Neural crest cell (in vitro differentiated cells): ENCODE results near the gene SH3TC2. TPM values are rescaled to one million over a fixed set of nuclear protein-coding genes. Genes with fewer than 3 reads are reported as not detected.

ENCODE experiments used
- DNase-seq: peaks from one replicate; pipeline ENCODE4 v3.0.0; 2021; ENCODE audit warnings: low read depth, mixed read lengths, low spot score
- H3K27ac Mint-ChIP-seq: one replicate; pipeline ENCODE4 v1.8.0; 2021; ENCODE audit warnings: mild to moderate bottlenecking, mixed read lengths; ENCODE audit not compliant: unreplicated experiment
- H3K27me3 Mint-ChIP-seq: 2 replicates; pipeline ENCODE4 v1.8.0; 2021; ENCODE audit warnings: low read depth, mild to moderate bottlenecking, mixed read lengths
- H3K36me3 Mint-ChIP-seq: 2 replicates; pipeline ENCODE4 v1.8.0; 2021; ENCODE audit warnings: low read depth, mild to moderate bottlenecking, mixed read lengths
- H3K4me1 Mint-ChIP-seq: 2 replicates; pipeline ENCODE4 v1.8.0; 2021; ENCODE audit warnings: mixed read lengths
- H3K4me3 Mint-ChIP-seq: one replicate; pipeline ENCODE4 v1.8.0; 2021; ENCODE audit warnings: mild to moderate bottlenecking, mixed read lengths
- H3K9me3 Mint-ChIP-seq: 2 replicates; pipeline ENCODE4 v1.8.0; 2021; ENCODE audit warnings: mixed read lengths
- CTCF ChIP-seq: fragments of 200-600 bp; sonication (generic); conservative IDR thresholded peaks from 2 replicates; pipeline ENCODE4 v1.5.0; 2021; ENCODE audit warnings: antibody characterized with exemption, mild to moderate bottlenecking
- total RNA-seq: library from RNA; stranded (reverse); gene quantifications from 2 replicates; pipeline ENCODE4 v1.2.1, GENCODE V29; 2021

Gene SH3TC2
- total RNA-seq, 1 donor from 2014 or later: 9.3 TPM

- H3K36me3 Mint-ChIP-seq: no peaks in the 10 kb centered on the region
- no peak overlapping the region for H3K27ac Mint-ChIP-seq
- DNase-seq: no peak
- no peak for TF ChIP-seq CTCF
- H3K4me3 Mint-ChIP-seq: no peak overlapping the region
- H3K4me1 Mint-ChIP-seq: peaks cover 12% of the 10 kb centered on the region
- H3K9me3 Mint-ChIP-seq: no peaks in the 10 kb centered on the region
- H3K27me3 Mint-ChIP-seq: no peaks in the 10 kb centered on the region
These were observed 23.4 kb downstream of the SH3TC2 start for GRCh38 chr5:149039506-149039905.

- DNase-seq: no peak
- Mint-ChIP-seq H3K27me3 (no peaks in the 10 kb centered on the region), H3K36me3 (no peaks in the 10 kb centered on the region), H3K4me3 (no peak overlapping the region), H3K9me3 (no peaks in the 10 kb centered on the region), H3K27ac (peak overlapping the region; percentile 14), H3K4me1 (peaks cover 5% of the 10 kb centered on the region)
- no peak for TF ChIP-seq CTCF
These were observed 24.4 kb downstream of the SH3TC2 start for GRCh38 chr5:149038336-149039080.

- Mint-ChIP-seq H3K36me3 (no peaks in the 10 kb centered on the region), H3K4me1 (peaks cover 5% of the 10 kb centered on the region), H3K4me3 (no peak overlapping the region), H3K27me3 (no peaks in the 10 kb centered on the region), H3K27ac (peak overlapping the region; percentile 14), H3K9me3 (no peaks in the 10 kb centered on the region)
- no peak for DNase-seq
- TF ChIP-seq CTCF: no peak
These were observed 25.0 kb downstream of the SH3TC2 start for GRCh38 chr5:149037817-149038216.

GRCh38 chr5:149036970-149037369, 25.9 kb downstream of the SH3TC2 start:
- no peak overlapping the region for H3K27ac Mint-ChIP-seq
- no peak for DNase-seq
- peaks cover 5% of the 10 kb centered on the region for H3K4me1 Mint-ChIP-seq
- TF ChIP-seq CTCF: no peak
- no peak overlapping the region for H3K4me3 Mint-ChIP-seq
- no peaks in the 10 kb centered on the region for H3K36me3 Mint-ChIP-seq
- no peaks in the 10 kb centered on the region for H3K27me3 Mint-ChIP-seq
- H3K9me3 Mint-ChIP-seq: no peaks in the 10 kb centered on the region

- no peaks in the 10 kb centered on the region for H3K9me3 Mint-ChIP-seq
- H3K4me3 Mint-ChIP-seq: no peak overlapping the region
- peaks cover 5% of the 10 kb centered on the region for H3K4me1 Mint-ChIP-seq
- no peak overlapping the region for H3K27ac Mint-ChIP-seq
- TF ChIP-seq CTCF: no peak
- no peaks in the 10 kb centered on the region for H3K27me3 Mint-ChIP-seq
- DNase-seq: no peak
- no peaks in the 10 kb centered on the region for H3K36me3 Mint-ChIP-seq
These were observed 26.7 kb downstream of the SH3TC2 start for GRCh38 chr5:149036168-149036567.
